WTC11 (cell line): ENCODE measurements around the gene HOMER1. TPM values are rescaled to one million over a fixed set of nuclear protein-coding genes. Genes with fewer than 3 reads are reported as not detected.

Source experiments
- ATAC-seq: fragments of 200-7000 bp; cut with Tn5 transposase; 2 replicates; pipeline ENCODE4 v1.10.0; 2021; ENCODE audit warnings: mild to moderate bottlenecking, moderate library complexity
- CTCF ChIA-PET: fragments of 300-600 bp; sonication (Branson Sonifier 250); formaldehyde crosslinking; loops from one replicate; lab custom pipeline; 2021; ENCODE audit warnings: antibody characterized with exemption; lab: Charles Lee
- POLR2A ChIA-PET: fragments of 350-600 bp; sonication (Branson Sonifier 250); formaldehyde crosslinking; loops from one replicate; lab custom pipeline; 2021; ENCODE audit warnings: antibody characterized with exemption; lab: Charles Lee
- DNase-seq: peaks from one replicate; pipeline ENCODE4 v3.0.0; 2021; ENCODE audit warnings: low spot score
- H3K27ac Mint-ChIP-seq: 2 replicates; pipeline ENCODE4 v1.8.0; 2021; ENCODE audit warnings: mixed read lengths
- H3K27me3 Mint-ChIP-seq: 2 replicates; pipeline ENCODE4 v1.8.0; 2021; ENCODE audit warnings: low read depth, mild to moderate bottlenecking, moderate library complexity, mixed read lengths
- H3K36me3 Mint-ChIP-seq: 2 replicates; pipeline ENCODE4 v1.8.0; 2021; ENCODE audit warnings: mixed read lengths
- H3K4me1 Mint-ChIP-seq: 2 replicates; pipeline ENCODE4 v1.8.0; 2022; ENCODE audit warnings: mixed read lengths
- H3K4me3 Mint-ChIP-seq: 2 replicates; pipeline ENCODE4 v1.8.0; 2021; ENCODE audit warnings: mild to moderate bottlenecking, moderate library complexity, mixed read lengths
- H3K9me3 Mint-ChIP-seq: 2 replicates; pipeline ENCODE4 v1.8.0; 2021; ENCODE audit warnings: mixed read lengths
- FOXJ3 ChIP-seq: sonication (generic); formaldehyde crosslinking; IDR thresholded peaks from 2 replicates; pipeline ENCODE4 v1.9.0; 2021; ENCODE audit warnings: missing genetic modification reagents, mild to moderate bottlenecking, borderline replicate concordance
- FOXP1 ChIP-seq: sonication (generic); formaldehyde crosslinking; IDR thresholded peaks from 2 replicates; pipeline ENCODE4 v1.8.0; 2022; ENCODE audit warnings: missing genetic modification reagents, mild to moderate bottlenecking, moderate library complexity, borderline replicate concordance
- NFATC4 ChIP-seq: fragments of 250-450 bp; sonication (Bioruptor Pico); IDR thresholded peaks from 2 replicates; pipeline ENCODE4 v1.9.0; 2021; ENCODE audit warnings: mild to moderate bottlenecking
- NFYB ChIP-seq: sonication (generic); formaldehyde crosslinking; conservative IDR thresholded peaks from 2 replicates; pipeline ENCODE4 v1.8.0; 2022; ENCODE audit warnings: low read depth, missing genetic modification reagents
- PRRX2 ChIP-seq: fragments of 250-450 bp; sonication (Bioruptor Pico); IDR thresholded peaks from 2 replicates; pipeline ENCODE4 v1.8.0; 2021; ENCODE audit warnings: mild to moderate bottlenecking
- SMAD4 ChIP-seq: sonication (generic); formaldehyde crosslinking; IDR thresholded peaks from 2 replicates; pipeline ENCODE4 v1.8.0; 2022; ENCODE audit warnings: mild to moderate bottlenecking, missing genetic modification reagents
- SOX15 ChIP-seq: fragments of 250-450 bp; sonication (Bioruptor Pico); IDR thresholded peaks from 2 replicates; pipeline ENCODE4 v1.9.0; 2021; ENCODE audit warnings: mild to moderate bottlenecking
- TEAD4 ChIP-seq: sonication (generic); formaldehyde crosslinking; IDR thresholded peaks from 2 replicates; pipeline ENCODE4 v1.8.0; 2022; ENCODE audit warnings: mild to moderate bottlenecking, missing genetic modification reagents
- ZBTB21 ChIP-seq: sonication (generic); formaldehyde crosslinking; IDR thresholded peaks from 2 replicates; pipeline ENCODE4 v1.8.1; 2023; ENCODE audit warnings: mild to moderate bottlenecking, missing genetic modification reagents, borderline replicate concordance
- total RNA-seq: library from RNA; stranded (reverse); gene quantifications from 3 replicates; pipeline ENCODE4 v1.2.3, GENCODE V29; 2021
- TF ChIP-seq, protein P1 (sequence below): fragments of 250-450 bp; sonication (Bioruptor Pico); IDR thresholded peaks from 2 replicates; pipeline ENCODE4 v1.9.0; 2021; ENCODE audit warnings: mild to moderate bottlenecking
- TF ChIP-seq, protein P2 (sequence below): sonication (generic); formaldehyde crosslinking; IDR thresholded peaks from 2 replicates; pipeline ENCODE4 v1.8.0; 2023; ENCODE audit warnings: missing genetic modification reagents
- TF ChIP-seq, protein P3 (sequence below): sonication (generic); formaldehyde crosslinking; IDR thresholded peaks from 2 replicates; pipeline ENCODE4 v1.8.0; 2022; ENCODE audit warnings: mild to moderate bottlenecking, missing genetic modification reagents
- TF ChIP-seq, protein P4 (sequence below): fragments of 250-450 bp; sonication (Bioruptor Pico); conservative IDR thresholded peaks from 2 replicates; pipeline ENCODE4 v1.9.0; 2021; ENCODE audit warnings: mild to moderate bottlenecking
- TF ChIP-seq, protein P5 (sequence below): sonication (generic); formaldehyde crosslinking; IDR thresholded peaks from 2 replicates; pipeline ENCODE4 v1.8.0; 2022; ENCODE audit warnings: mild to moderate bottlenecking, missing genetic modification reagents
- TF ChIP-seq, protein P6 (sequence below): fragments of 250-450 bp; sonication (Bioruptor Pico); IDR thresholded peaks from 2 replicates; pipeline ENCODE4 v1.8.0; 2021; ENCODE audit warnings: mild to moderate bottlenecking
- TF ChIP-seq, protein P7 (sequence below): sonication (generic); formaldehyde crosslinking; IDR thresholded peaks from 2 replicates; pipeline ENCODE4 v1.8.1; 2023; ENCODE audit warnings: mild to moderate bottlenecking, missing genetic modification reagents, moderate library complexity
- TF ChIP-seq, protein P8 (sequence below): sonication (generic); formaldehyde crosslinking; IDR thresholded peaks from 2 replicates; pipeline ENCODE4 v1.8.1; 2022; ENCODE audit warnings: mild to moderate bottlenecking, missing genetic modification reagents, moderate library complexity, borderline replicate concordance
- TF ChIP-seq, protein P9 (sequence below): fragments of 250-450 bp; sonication (Bioruptor Pico); IDR thresholded peaks from 2 replicates; pipeline ENCODE4 v1.9.0; 2021; ENCODE audit warnings: mild to moderate bottlenecking
- TF ChIP-seq, protein P10 (sequence below): sonication (generic); formaldehyde crosslinking; IDR thresholded peaks from 2 replicates; pipeline ENCODE4 v1.8.0; 2023; ENCODE audit warnings: mild to moderate bottlenecking, missing genetic modification reagents

HOMER1 gene
- total RNA-seq, 1 experiment from 2014 or later = 37.6 TPM

DNA sequence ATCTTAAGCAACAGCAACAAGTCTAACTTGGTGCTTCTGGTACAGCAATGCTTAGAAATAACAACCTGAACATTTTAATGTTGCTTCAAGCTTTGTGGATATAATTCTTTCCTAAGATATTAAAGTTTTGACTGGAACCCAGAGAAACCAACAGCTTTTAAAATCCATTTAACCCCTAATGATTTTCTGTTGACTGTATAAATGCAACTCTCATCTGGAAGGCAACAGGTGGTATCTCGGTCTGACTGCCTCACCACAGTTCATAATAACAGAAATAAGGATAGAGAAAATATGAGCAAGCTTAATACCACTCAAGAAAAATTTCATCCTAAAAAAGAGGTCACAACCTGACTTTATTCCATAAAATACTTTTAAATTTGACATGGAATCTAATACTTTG lies 116.9 kb downstream of the HOMER1 start (continued):
- TF ChIP-seq, protein P1, sequence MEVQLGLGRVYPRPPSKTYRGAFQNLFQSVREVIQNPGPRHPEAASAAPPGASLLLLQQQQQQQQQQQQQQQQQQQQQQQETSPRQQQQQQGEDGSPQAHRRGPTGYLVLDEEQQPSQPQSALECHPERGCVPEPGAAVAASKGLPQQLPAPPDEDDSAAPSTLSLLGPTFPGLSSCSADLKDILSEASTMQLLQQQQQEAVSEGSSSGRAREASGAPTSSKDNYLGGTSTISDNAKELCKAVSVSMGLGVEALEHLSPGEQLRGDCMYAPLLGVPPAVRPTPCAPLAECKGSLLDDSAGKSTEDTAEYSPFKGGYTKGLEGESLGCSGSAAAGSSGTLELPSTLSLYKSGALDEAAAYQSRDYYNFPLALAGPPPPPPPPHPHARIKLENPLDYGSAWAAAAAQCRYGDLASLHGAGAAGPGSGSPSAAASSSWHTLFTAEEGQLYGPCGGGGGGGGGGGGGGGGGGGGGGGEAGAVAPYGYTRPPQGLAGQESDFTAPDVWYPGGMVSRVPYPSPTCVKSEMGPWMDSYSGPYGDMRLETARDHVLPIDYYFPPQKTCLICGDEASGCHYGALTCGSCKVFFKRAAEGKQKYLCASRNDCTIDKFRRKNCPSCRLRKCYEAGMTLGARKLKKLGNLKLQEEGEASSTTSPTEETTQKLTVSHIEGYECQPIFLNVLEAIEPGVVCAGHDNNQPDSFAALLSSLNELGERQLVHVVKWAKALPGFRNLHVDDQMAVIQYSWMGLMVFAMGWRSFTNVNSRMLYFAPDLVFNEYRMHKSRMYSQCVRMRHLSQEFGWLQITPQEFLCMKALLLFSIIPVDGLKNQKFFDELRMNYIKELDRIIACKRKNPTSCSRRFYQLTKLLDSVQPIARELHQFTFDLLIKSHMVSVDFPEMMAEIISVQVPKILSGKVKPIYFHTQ = no peak
- TF ChIP-seq PRRX2 (no peak), FOXJ3 (no peak)
- TF ChIP-seq, protein P2, sequence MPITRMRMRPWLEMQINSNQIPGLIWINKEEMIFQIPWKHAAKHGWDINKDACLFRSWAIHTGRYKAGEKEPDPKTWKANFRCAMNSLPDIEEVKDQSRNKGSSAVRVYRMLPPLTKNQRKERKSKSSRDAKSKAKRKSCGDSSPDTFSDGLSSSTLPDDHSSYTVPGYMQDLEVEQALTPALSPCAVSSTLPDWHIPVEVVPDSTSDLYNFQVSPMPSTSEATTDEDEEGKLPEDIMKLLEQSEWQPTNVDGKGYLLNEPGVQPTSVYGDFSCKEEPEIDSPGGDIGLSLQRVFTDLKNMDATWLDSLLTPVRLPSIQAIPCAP = no peak
- TF ChIP-seq, protein P3, sequence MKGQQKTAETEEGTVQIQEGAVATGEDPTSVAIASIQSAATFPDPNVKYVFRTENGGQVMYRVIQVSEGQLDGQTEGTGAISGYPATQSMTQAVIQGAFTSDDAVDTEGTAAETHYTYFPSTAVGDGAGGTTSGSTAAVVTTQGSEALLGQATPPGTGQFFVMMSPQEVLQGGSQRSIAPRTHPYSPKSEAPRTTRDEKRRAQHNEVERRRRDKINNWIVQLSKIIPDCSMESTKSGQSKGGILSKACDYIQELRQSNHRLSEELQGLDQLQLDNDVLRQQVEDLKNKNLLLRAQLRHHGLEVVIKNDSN (CRISPR knock-in tag) = no peak
- TF ChIP-seq, protein P4, sequence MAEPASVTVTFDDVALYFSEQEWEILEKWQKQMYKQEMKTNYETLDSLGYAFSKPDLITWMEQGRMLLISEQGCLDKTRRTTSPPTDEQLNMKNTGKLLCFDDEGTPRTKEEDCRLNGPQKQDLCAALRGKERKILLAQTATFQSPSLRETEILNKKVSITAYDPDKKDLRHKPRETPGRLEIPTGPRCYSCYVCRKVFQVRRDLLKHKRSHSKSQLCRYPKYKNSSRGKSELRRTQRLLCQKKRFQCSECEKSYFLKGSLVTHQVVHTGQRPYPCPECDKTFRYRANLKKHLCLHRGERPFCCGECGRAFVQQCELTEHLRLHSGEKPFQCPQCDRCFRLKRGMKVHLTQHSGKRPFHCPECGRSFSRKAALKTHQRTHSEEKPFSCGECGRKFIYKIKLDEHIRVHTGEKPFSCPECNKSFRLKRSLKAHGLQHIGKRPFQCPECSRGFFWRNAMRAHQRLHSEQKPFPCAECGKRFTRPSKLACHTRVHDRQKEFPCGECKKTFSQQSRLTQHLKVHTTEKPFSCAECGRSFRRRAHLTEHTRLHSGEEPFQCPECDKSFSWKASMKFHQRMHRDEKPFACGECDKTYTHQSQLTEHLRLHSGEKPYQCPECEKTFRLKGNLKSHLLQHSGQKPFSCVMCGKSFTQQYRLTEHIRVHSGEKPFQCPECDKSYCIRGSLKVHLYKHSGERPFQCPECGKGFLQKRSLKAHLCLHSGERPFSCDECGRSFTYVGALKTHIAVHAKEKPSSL (CRISPR knock-in tag) = no peak

DNA sequence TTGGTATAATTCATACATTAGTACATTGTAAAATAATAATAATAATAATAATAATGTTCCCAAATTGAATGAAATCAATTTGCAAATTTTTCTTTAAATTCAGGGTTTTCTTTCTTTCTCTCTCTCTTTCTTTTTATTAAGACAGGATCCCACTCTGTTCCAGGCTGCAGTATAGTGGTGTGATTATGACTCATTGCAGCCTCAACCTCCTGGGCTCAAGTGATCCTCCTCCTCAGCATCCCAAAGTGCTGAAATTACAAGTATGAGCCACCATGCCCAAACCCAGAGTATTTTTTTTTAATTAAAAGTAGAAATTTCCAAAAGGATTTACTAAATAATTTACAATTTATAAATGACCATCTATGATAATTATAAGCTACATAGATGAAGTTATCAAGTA lies 117.7 kb downstream of the HOMER1 start:
- Mint-ChIP-seq H3K4me3 (no peak overlapping the region), H3K27me3 (no peaks in the 10 kb centered on the region), H3K9me3 (no peaks in the 10 kb centered on the region), H3K27ac (no peak overlapping the region), H3K36me3 (peaks cover 10% of the 10 kb centered on the region), H3K4me1 (peaks cover 8% of the 10 kb centered on the region)
- TF ChIP-seq, protein P5, sequence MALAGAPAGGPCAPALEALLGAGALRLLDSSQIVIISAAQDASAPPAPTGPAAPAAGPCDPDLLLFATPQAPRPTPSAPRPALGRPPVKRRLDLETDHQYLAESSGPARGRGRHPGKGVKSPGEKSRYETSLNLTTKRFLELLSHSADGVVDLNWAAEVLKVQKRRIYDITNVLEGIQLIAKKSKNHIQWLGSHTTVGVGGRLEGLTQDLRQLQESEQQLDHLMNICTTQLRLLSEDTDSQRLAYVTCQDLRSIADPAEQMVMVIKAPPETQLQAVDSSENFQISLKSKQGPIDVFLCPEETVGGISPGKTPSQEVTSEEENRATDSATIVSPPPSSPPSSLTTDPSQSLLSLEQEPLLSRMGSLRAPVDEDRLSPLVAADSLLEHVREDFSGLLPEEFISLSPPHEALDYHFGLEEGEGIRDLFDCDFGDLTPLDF = no peak
- TF ChIP-seq, protein P6, sequence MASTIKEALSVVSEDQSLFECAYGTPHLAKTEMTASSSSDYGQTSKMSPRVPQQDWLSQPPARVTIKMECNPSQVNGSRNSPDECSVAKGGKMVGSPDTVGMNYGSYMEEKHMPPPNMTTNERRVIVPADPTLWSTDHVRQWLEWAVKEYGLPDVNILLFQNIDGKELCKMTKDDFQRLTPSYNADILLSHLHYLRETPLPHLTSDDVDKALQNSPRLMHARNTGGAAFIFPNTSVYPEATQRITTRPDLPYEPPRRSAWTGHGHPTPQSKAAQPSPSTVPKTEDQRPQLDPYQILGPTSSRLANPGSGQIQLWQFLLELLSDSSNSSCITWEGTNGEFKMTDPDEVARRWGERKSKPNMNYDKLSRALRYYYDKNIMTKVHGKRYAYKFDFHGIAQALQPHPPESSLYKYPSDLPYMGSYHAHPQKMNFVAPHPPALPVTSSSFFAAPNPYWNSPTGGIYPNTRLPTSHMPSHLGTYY (CRISPR knock-in tag) = no peak
- TF ChIP-seq, protein P7, sequence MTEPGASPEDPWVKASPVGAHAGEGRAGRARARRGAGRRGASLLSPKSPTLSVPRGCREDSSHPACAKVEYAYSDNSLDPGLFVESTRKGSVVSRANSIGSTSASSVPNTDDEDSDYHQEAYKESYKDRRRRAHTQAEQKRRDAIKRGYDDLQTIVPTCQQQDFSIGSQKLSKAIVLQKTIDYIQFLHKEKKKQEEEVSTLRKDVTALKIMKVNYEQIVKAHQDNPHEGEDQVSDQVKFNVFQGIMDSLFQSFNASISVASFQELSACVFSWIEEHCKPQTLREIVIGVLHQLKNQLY = no peak
- TF ChIP-seq FOXP1 (no peak), TEAD4 (CRISPR knock-in tag) (no peak), PRRX2 (no peak), ZBTB21 (CRISPR knock-in tag) (no peak), SOX15 (CRISPR knock-in tag) (no peak), NFYB (CRISPR knock-in tag) (no peak), NFATC4 (CRISPR knock-in tag) (no peak), SMAD4 (no peak)
- TF ChIP-seq, protein P8, sequence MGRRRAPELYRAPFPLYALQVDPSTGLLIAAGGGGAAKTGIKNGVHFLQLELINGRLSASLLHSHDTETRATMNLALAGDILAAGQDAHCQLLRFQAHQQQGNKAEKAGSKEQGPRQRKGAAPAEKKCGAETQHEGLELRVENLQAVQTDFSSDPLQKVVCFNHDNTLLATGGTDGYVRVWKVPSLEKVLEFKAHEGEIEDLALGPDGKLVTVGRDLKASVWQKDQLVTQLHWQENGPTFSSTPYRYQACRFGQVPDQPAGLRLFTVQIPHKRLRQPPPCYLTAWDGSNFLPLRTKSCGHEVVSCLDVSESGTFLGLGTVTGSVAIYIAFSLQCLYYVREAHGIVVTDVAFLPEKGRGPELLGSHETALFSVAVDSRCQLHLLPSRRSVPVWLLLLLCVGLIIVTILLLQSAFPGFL (CRISPR knock-in tag) = no peak
- TF ChIP-seq, protein P9, sequence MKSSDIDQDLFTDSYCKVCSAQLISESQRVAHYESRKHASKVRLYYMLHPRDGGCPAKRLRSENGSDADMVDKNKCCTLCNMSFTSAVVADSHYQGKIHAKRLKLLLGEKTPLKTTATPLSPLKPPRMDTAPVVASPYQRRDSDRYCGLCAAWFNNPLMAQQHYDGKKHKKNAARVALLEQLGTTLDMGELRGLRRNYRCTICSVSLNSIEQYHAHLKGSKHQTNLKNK (CRISPR knock-in tag) = no peak
- TF ChIP-seq, protein P10, sequence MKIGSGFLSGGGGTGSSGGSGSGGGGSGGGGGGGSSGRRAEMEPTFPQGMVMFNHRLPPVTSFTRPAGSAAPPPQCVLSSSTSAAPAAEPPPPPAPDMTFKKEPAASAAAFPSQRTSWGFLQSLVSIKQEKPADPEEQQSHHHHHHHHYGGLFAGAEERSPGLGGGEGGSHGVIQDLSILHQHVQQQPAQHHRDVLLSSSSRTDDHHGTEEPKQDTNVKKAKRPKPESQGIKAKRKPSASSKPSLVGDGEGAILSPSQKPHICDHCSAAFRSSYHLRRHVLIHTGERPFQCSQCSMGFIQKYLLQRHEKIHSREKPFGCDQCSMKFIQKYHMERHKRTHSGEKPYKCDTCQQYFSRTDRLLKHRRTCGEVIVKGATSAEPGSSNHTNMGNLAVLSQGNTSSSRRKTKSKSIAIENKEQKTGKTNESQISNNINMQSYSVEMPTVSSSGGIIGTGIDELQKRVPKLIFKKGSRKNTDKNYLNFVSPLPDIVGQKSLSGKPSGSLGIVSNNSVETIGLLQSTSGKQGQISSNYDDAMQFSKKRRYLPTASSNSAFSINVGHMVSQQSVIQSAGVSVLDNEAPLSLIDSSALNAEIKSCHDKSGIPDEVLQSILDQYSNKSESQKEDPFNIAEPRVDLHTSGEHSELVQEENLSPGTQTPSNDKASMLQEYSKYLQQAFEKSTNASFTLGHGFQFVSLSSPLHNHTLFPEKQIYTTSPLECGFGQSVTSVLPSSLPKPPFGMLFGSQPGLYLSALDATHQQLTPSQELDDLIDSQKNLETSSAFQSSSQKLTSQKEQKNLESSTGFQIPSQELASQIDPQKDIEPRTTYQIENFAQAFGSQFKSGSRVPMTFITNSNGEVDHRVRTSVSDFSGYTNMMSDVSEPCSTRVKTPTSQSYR (CRISPR knock-in tag) = no peak
- DNase-seq = no peak
- ATAC-seq = no peak
- POLR2A ChIA-PET = no interaction called here
- CTCF ChIA-PET = no interaction called here
